Psoas muscle (tissue), 7 donors: Measurements from ENCODE around the gene POR. TPM values are rescaled to one million over a fixed set of nuclear protein-coding genes. Genes with fewer than 3 reads are reported as not detected.

ENCODE experiments used
- polyA plus RNA-seq, 3 donors: library from polyadenylated mRNA; stranded (reverse); fragments of 200-250 nt; gene quantifications; one replicate each; pipeline ENCODE4 v1.2.3, GENCODE V29; 2013
- total RNA-seq, 4 donors: library from RNA; stranded (reverse); fragmentation: NEBNext Ultra II Directional in 2 of 4; extraction: Animal tissue kit (Norgen Biotek cat#: 25700) in 2 of 4; gene quantifications; one replicate each; pipeline versions ENCODE4 v1.2.1 to v1.2.4, GENCODE V29; 2021 to 2023
- donor health status: healthy with polysubstance abuse.
- donor health status: DM: no; HTN: no; CAD: no; lungs with moderate emphysema.
- donor health status: Bipolar disorder and iron deficiency.
- donor health status: healthy.
- donor health status: DM: no; HTN: no; CAD: no.
- donor health status: DM: no; HTN: no; CAD: no.
- donor health status: DM: yes; HTN: yes; CAD: no.

The POR gene
- total and polyA plus RNA-seq, 7 donors, result 48.8 to 288 (median 138) TPM

Other genes with a start within 250 kb of the POR start
- gene HIP1, start 176.2 kb upstream of the POR start, total RNA-seq, result 10 to 100 TPM in 1 of 4 donors, 1 to 10 TPM in 3; 5.4 to 11.9 (median 7.1) TPM
- 1 to 10 TPM; 2.5 to 3.9 (median 3.7) TPM for gene HIP1, start 176.2 kb upstream of the POR start, polyA plus RNA-seq
- gene CCL26, start 142.9 kb upstream of the POR start, total RNA-seq, result not detected
- under 1 TPM in 2 of 3 donors, not detected in 1; 0.27 to 0.34 TPM for gene CCL26, start 142.9 kb upstream of the POR start, polyA plus RNA-seq
- not detected for gene CCL24, start 101.3 kb upstream of the POR start, total RNA-seq
- gene CCL24, start 101.3 kb upstream of the POR start, polyA plus RNA-seq, result not detected
- 10 to 100 TPM; 18.3 to 32.0 (median 24.6) TPM for gene RHBDD2, start 36.1 kb upstream of the POR start, total RNA-seq
- gene RHBDD2, start 36.1 kb upstream of the POR start, polyA plus RNA-seq, result 10 to 100 TPM; 26.5 to 38.9 (median 30.7) TPM
- gene TMEM120A, start 79.4 kb downstream of the POR start, total RNA-seq, result 100 to 1,000 TPM in 1 of 4 donors, 10 to 100 TPM in 3; 70.1 to 103 (median 87.1) TPM
- 100 to 1,000 TPM; 106 to 185 (median 107) TPM for gene TMEM120A, start 79.4 kb downstream of the POR start, polyA plus RNA-seq
- gene STYXL1, start 132.8 kb downstream of the POR start, total RNA-seq, result 10 to 100 TPM in 3 of 4 donors, 1 to 10 TPM in 1; 6.6 to 42.3 (median 14.1) TPM
- gene STYXL1, start 132.8 kb downstream of the POR start, polyA plus RNA-seq, result 10 to 100 TPM in 2 of 3 donors, 1 to 10 TPM in 1; 9.5 to 67.5 (median 39.9) TPM
- gene MDH2, start 133.0 kb downstream of the POR start, total RNA-seq, result 100 to 1,000 TPM; 483 to 621 (median 527) TPM
- gene MDH2, start 133.0 kb downstream of the POR start, polyA plus RNA-seq, result 100 to 1,000 TPM; 385 to 453 (median 396) TPM